IMR-90 (cell line): ENCODE data around the gene MACIR. TPM values are rescaled to one million over a fixed set of nuclear protein-coding genes. Genes with fewer than 3 reads are reported as not detected.

Source experiments
- ATAC-seq: fragments of 200-7000 bp; cut with Tn5 transposase; 2 replicates; pipeline ENCODE4 v1.9.1; 2020; ENCODE audit warnings: low read depth, mild to moderate bottlenecking, moderate library complexity
- BruUV-seq: library from RNA; stranded (reverse); fragments of 400-500 nt; replicated peaks from 2 replicates; lab custom pipeline; 2021; lab: Mats Ljungman, UMichigan
- CTCF ChIA-PET: fragments of 300-600 bp; formaldehyde crosslinking; extraction: SDS; loops from one replicate; lab custom pipeline; 2021; ENCODE audit warnings: antibody characterized with exemption; lab: Yijun Ruan, JAX
- POLR2A ChIA-PET: fragments of 300-600 bp; sonication (Branson Sonifier 250); formaldehyde crosslinking; loops from one replicate; lab custom pipeline; 2022; ENCODE audit warnings: antibody characterized with exemption; ENCODE audit not compliant: unreplicated experiment; lab: Charles Lee
- DNase-seq: peaks from one replicate; pipeline ENCODE4 v3.0.0; 2013
- H2AFZ ChIP-seq: replicated peaks from 2 replicates; pipeline ENCODE3; 2013; ENCODE audit warnings: low read length, mild to moderate bottlenecking; ENCODE audit not compliant: poor library complexity
- H2AK5ac ChIP-seq: 2 replicates; pipeline ENCODE4 v1.6.1; 2013; ENCODE audit warnings: low read depth, low read length, inconsistent platforms
- H2AK9ac ChIP-seq: replicated peaks from 2 replicates; pipeline ENCODE3; 2013; ENCODE audit warnings: mild to moderate bottlenecking, low read depth, low read length, moderate library complexity; ENCODE audit not compliant: poor library complexity
- H2BK120ac ChIP-seq: 2 replicates; pipeline ENCODE4 v1.6.1; 2013; ENCODE audit warnings: low read depth, low read length, inconsistent platforms
- H2BK15ac ChIP-seq: 3 replicates; pipeline ENCODE4 v1.6.1; 2013; ENCODE audit warnings: low read depth, low read length, inconsistent platforms
- H2BK20ac ChIP-seq: 2 replicates; pipeline ENCODE4 v1.6.1; 2013; ENCODE audit warnings: low read depth, mild to moderate bottlenecking, inconsistent platforms, low read length, moderate library complexity
- H2BK5ac ChIP-seq: 2 replicates; pipeline ENCODE4 v1.6.1; 2013; ENCODE audit warnings: mild to moderate bottlenecking, low read depth, low read length, inconsistent platforms; ENCODE audit not compliant: poor library complexity, severe bottlenecking
- H3K14ac ChIP-seq: replicated peaks from 2 replicates; pipeline ENCODE4 v1.6.1; 2013; ENCODE audit warnings: low read depth, low read length, inconsistent platforms
- H3K18ac ChIP-seq: 2 replicates; pipeline ENCODE4 v1.6.1; 2013; ENCODE audit warnings: low read depth, low read length, control low read depth
- H3K23ac ChIP-seq: 2 replicates; pipeline ENCODE4 v1.6.1; 2013; ENCODE audit warnings: low read depth, low read length, inconsistent platforms
- H3K27ac ChIP-seq: 2 replicates; pipeline ENCODE4 v1.5.1; 2013; ENCODE audit warnings: mild to moderate bottlenecking, control low read depth, low read length; ENCODE audit not compliant: insufficient read depth
- H3K27me3 ChIP-seq: 2 replicates; pipeline ENCODE4 v1.6.1; 2013; ENCODE audit warnings: low read length; ENCODE audit not compliant: control insufficient read depth, insufficient read depth
- H3K36me3 ChIP-seq: 2 replicates; pipeline ENCODE4 v1.6.1; 2013; ENCODE audit warnings: low read length, mixed read lengths; ENCODE audit not compliant: control insufficient read depth, insufficient read depth
- H3K4ac ChIP-seq: 2 replicates; pipeline ENCODE4 v1.6.1; 2013; ENCODE audit warnings: low read depth, low read length, inconsistent platforms
- H3K4me1 ChIP-seq: 2 replicates; pipeline ENCODE4 v1.6.1; 2013; ENCODE audit warnings: low read length, mixed read lengths; ENCODE audit not compliant: control insufficient read depth, insufficient read depth
- H3K4me2 ChIP-seq: 2 replicates; pipeline ENCODE4 v1.6.1; 2013; ENCODE audit warnings: low read depth, mild to moderate bottlenecking, control low read depth, low read length, moderate library complexity
- H3K4me3 ChIP-seq: 2 replicates; pipeline ENCODE4 v1.5.1; 2013; ENCODE audit warnings: low read depth, mild to moderate bottlenecking, control low read depth, low read length, moderate library complexity; ENCODE audit not compliant: insufficient read depth
- H3K56ac ChIP-seq: 2 replicates; pipeline ENCODE4 v1.6.1; 2013; ENCODE audit warnings: low read length, inconsistent platforms; ENCODE audit not compliant: insufficient read depth; ENCODE audit errors: extremely low read depth
- H3K79me1 ChIP-seq, 2 experiments: 2 replicates each; pipeline ENCODE4 v1.6.1; 2013; ENCODE audit warnings: low read length in 2 of 2, inconsistent platforms in 1 of 2, low read depth in 1 of 2
- H3K9ac ChIP-seq: 2 replicates; pipeline ENCODE4 v1.6.1; 2013; ENCODE audit warnings: low read depth, low read length, control low read depth
- H3K9me1 ChIP-seq: 2 replicates; pipeline ENCODE4 v1.6.1; 2013; ENCODE audit warnings: low read length, inconsistent platforms; ENCODE audit not compliant: insufficient read depth
- H3K9me3 ChIP-seq: 2 replicates; pipeline ENCODE4 v1.6.1; 2013; ENCODE audit warnings: low read length; ENCODE audit not compliant: control insufficient read depth, insufficient read depth
- H4K20me1 ChIP-seq: 2 replicates; pipeline ENCODE4 v1.6.1; 2013; ENCODE audit warnings: low read length, inconsistent platforms; ENCODE audit not compliant: insufficient read depth
- H4K5ac ChIP-seq: 2 replicates; pipeline ENCODE4 v1.6.1; 2013; ENCODE audit warnings: mild to moderate bottlenecking, low read depth, low read length, control low read depth
- H4K8ac ChIP-seq, 2 experiments: 2 replicates each; pipeline ENCODE4 v1.6.1; 2013; ENCODE audit warnings: low read depth in 2 of 2, low read length in 2 of 2, control low read depth in 1 of 2, inconsistent platforms in 1 of 2
- H4K91ac ChIP-seq: 2 replicates; pipeline ENCODE4 v1.6.1; 2013; ENCODE audit warnings: low read depth, low read length, inconsistent platforms; ENCODE audit not compliant: insufficient read depth
- CEBPB ChIP-seq: IDR thresholded peaks from 2 replicates; pipeline ENCODE4 v1.6.1; 2012; ENCODE audit warnings: low read depth, low read length, improper control_type of control experiment
- ELK1 ChIP-seq: fragments of 150-350 bp; IDR thresholded peaks from 2 replicates; pipeline ENCODE4 v1.6.1; 2016; ENCODE audit warnings: low read depth, mild to moderate bottlenecking, low read length, moderate library complexity, borderline replicate concordance
- MXI1 ChIP-seq: IDR thresholded peaks from 2 replicates; pipeline ENCODE4 v1.6.1; 2012; ENCODE audit warnings: low read depth, mild to moderate bottlenecking, low read length, moderate library complexity, borderline replicate concordance
- POLR2A ChIP-seq: IDR thresholded peaks from 2 replicates; pipeline ENCODE4 v1.6.1; 2012; ENCODE audit warnings: mild to moderate bottlenecking, low read depth, low read length
- RAD21 ChIP-seq: IDR thresholded peaks from 2 replicates; pipeline ENCODE4 v1.6.1; 2012; ENCODE audit warnings: low read length, improper control_type of control experiment
- RFX5 ChIP-seq: IDR thresholded peaks from 2 replicates; pipeline ENCODE4 v1.8.0; 2012; ENCODE audit warnings: low read depth, mild to moderate bottlenecking, low read length, moderate library complexity
- SMC3 ChIP-seq: fragments of 150-350 bp; IDR thresholded peaks from 2 replicates; pipeline ENCODE4 v1.6.1; 2016; ENCODE audit warnings: low read depth, mild to moderate bottlenecking, antibody characterized with exemption, low read length, moderate library complexity
- USF2 ChIP-seq: fragments of 150-350 bp; IDR thresholded peaks from 2 replicates; pipeline ENCODE4 v1.6.1; 2017; ENCODE audit warnings: mild to moderate bottlenecking, antibody characterized with exemption, low read length, low read depth
- WGBS, 2 experiments: methylation state at CpG; one replicate each; pipeline versions ENCODE4 v1.1.5 to v1.1.7; 2013; ENCODE audit warnings: missing lambda C conversion rate in 2 of 2; ENCODE audit not compliant: insufficient read length in 1 of 2; ENCODE audit errors: extremely low coverage in 2 of 2; 5-methylcytosine and 5-hydroxymethylcytosine counted together
- dilution Hi-C: fragments of 300-500 bp; cut with HindIII; formaldehyde crosslinking; loops from one replicate; pipeline ENCODE4 v1.14.3; 2018; ENCODE audit warnings: low sequenced_read_pairs; ENCODE audit not compliant: unreplicated experiment
- in situ Hi-C: fragments of 300-500 bp; cut with MboI; formaldehyde crosslinking; loops from 3 replicates; pipeline ENCODE4 v1.14.3; 2019; ENCODE audit warnings: low sequenced_read_pairs, inconsistent platforms, mixed read lengths
- intact Hi-C: fragments of 100-400 bp; cut with micrococcal nuclease; formaldehyde crosslinking; loops from 2 replicates; pipeline ENCODE4 v1.10.0; 2022
- polyA plus RNA-seq, 3 experiments: library from polyadenylated mRNA; depleted of rRNA; stranded (reverse); fragments of >200 nt; gene quantifications; 2 replicates each; pipeline ENCODE4 v1.2.3, GENCODE V29; 2012; ENCODE audit warnings: low replicate concordance in 1 of 3
- total RNA-seq: library from RNA; depleted of rRNA; stranded (reverse); fragments of >200 nt; gene quantifications from 2 replicates; pipeline ENCODE4 v1.2.3, GENCODE V29; 2012

MACIR gene
- total and polyA plus RNA-seq, 2 of the 4 experiments (the other 2 are of a cell fraction), result 11.1 to 21.3 TPM

GRCh38 chr5:103216697-103217096, 41.9 kb upstream of the MACIR start:
- H2BK120ac ChIP-seq, result no peak overlapping the region
- DNase-seq, result no peak
- no peak overlapping the region for H2BK20ac ChIP-seq
- no peaks in the 10 kb centered on the region for H3K9me3 ChIP-seq
- H3K23ac ChIP-seq, result no peak overlapping the region
- POLR2A ChIA-PET, result no interaction called here
- no peak overlapping the region for H3K4me2 ChIP-seq
- no peak overlapping the region for H4K5ac ChIP-seq
- peaks cover 7% of the 10 kb centered on the region; the same call in 1 of the 2 replicates for H3K4me1 ChIP-seq
- no peak overlapping the region for H3K27ac ChIP-seq
- TF ChIP-seq MXI1 (no peak), ELK1 (no peak), RFX5 (no peak), RAD21 (no peak), POLR2A (no peak), USF2 (no peak), SMC3 (no peak), CEBPB (no peak)
- H3K18ac ChIP-seq, result no peak overlapping the region
- H3K14ac ChIP-seq, result no peak overlapping the region
- H4K91ac ChIP-seq, result no peak overlapping the region
- no peak overlapping the region for H3K56ac ChIP-seq
- no peak for ATAC-seq
- no peak overlapping the region for H3K9ac ChIP-seq
- dilution Hi-C loops, result no loop called here
- no CpG with 5 or more reads among the region's 2 CpGs for WGBS, 2 experiments
- H3K79me1 ChIP-seq, result no peaks in the 10 kb centered on the region
- no peak overlapping the region for H2AFZ ChIP-seq
- no peak overlapping the region; the same call in 2 of the 3 replicates for H2BK15ac ChIP-seq
- CTCF ChIA-PET, result interaction anchor here (1.9 kb wide), 1 partner anchor 8 kb away, joined by 7 read pairs; no protein-coding TSS in a partner anchor
- intact Hi-C loops, result no loop called here
- H3K4ac ChIP-seq, result no peak overlapping the region
- no peak overlapping the region for H4K8ac ChIP-seq
- no TSS peak for BruUV-seq
- in situ Hi-C loops, result no loop called here
- H3K27me3 ChIP-seq, result no peaks in the 10 kb centered on the region
- no peaks in the 10 kb centered on the region for H3K36me3 ChIP-seq
- no peak overlapping the region for H3K4me3 ChIP-seq
- no peak overlapping the region for H2BK5ac ChIP-seq
- H4K20me1 ChIP-seq, result no peaks in the 10 kb centered on the region
- no peak overlapping the region for H2AK9ac ChIP-seq
- peaks cover 3% of the 10 kb centered on the region for H3K9me1 ChIP-seq
- H2AK5ac ChIP-seq, result no peak overlapping the region
